ENCODE measurements around the gene TBX4.
"Not testable (repeated sequence)": the region's sequence is repeated elsewhere in the genome, so short reads cannot be mapped to it uniquely, and the experiment has no call there.

The TBX4 gene

DNA sequence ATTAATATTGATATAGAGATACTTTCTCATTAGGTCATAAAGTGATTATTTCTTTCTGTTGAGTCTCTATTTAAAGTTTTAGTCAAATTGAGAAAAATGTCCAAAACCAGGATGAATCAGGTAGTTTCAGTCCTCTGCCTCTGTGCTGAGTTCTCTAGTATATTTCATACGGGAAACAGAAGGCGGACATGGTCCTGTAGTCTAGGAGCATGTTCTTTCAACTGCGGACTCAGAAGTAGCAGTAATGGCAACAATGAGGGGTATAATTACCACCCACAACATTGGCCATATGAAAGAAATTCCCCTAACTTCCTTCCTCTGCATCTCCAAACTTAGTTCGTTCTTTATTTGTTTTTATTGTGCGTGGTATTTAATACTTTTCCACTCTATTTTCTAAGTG lies 50.1 kb downstream of the TBX4 start:
- DNase-seq = no peak

- DNase-seq = no peak
Measured at GRCh38 chr17:61503961-61504360, 51.7 kb downstream of the TBX4 start.

- DNase-seq = no peak
Measured at GRCh38 chr17:61504697-61505096, 52.5 kb downstream of the TBX4 start.

DNA sequence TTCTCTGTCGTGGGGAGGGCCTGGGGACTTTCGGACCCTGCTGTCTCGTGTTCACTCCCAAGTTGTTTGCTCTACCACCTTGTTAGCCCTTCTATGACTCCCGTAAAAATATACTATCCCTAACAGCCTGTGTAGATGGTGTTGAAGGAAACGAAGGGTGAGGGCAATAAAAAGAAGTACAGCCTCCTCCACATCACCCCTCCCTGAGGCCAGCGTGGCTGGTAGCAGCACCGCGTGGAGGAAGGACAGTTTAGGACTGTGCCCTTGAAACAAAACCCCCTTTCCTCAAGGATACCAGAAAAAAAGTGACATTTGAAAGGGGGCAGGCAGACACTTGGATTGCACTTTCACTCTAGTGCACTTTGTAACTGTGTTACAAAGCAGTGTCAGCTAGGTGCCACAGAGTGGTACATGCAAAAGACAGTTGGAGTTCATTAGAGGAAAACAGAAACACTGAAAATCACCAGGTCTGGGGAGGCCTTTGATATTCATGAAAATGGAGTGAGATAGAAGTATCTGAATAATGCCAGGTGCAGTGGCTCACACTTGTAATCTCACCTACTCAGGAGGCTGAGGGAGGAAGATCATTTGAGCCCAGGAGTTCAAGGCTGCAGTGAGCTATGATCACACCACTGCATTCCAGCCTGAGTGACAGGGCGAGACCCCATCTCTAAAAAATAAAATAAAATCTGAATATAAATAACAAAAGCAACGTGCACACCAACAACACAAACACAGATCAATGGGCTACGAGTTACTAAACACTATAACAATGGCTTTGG lies 53.8 kb downstream of the TBX4 start:
- DNase-seq = no peak

DNA sequence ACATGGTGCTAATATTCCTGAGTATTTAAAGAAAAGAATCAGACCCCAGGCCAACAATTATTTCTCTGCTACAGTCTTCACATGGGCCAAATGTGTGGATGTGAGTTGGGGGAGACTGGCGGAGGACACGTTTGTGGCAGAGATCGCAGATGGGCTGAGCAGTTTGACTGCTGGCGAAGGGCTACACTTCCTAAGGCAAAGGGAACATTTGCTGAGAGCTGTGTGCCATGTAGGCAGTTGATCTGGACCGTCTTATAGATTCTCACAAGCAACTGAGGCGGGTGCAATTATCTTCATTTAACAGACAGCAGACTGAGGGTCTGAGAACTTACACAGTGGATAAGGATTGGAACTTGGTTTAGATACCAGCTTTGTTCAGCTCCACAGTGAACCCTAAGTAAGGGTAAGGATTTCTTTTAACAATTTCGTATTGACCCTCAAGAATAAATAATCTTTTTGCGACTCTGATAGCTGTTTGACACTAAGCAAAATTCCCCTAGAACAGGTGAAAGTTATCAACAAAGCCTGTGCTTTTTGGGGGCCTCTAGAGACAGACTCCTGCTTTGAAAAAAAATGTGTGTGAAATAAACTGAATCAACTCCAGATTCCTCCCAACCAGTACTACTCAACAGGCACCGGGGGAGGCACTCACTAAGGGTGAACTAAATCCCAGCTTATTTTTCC lies 55.3 kb downstream of the TBX4 start:
- no peak for DNase-seq

- DNase-seq = no peak
Measured at GRCh38 chr17:61508912-61509311, 56.7 kb downstream of the TBX4 start.

- DNase-seq = not testable (repeated sequence)
Measured at GRCh38 chr17:61509454-61509853, 57.2 kb downstream of the TBX4 start.

- DNase-seq = no peak
Measured at GRCh38 chr17:61510237-61510636, 58.0 kb downstream of the TBX4 start.

DNA sequence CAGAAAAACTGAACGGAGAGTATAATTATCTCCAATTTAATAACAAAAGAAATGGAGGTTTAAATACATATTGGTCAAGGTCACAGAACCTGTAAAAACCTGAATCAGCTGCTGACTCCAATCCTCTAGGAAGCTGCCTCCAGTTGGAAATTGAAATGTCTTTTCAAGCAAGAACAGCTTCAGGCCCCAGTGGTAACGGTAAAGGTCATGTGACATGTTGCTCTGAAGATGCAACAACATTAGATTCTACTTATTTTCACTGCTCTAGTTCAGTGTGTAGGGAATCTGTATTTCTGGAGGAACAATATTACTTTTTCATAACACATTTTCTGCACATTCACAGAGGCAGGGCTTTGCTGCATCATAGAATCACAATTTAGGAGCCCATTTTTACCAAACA lies 58.8 kb downstream of the TBX4 start:
- DNase-seq = no peak

DNA sequence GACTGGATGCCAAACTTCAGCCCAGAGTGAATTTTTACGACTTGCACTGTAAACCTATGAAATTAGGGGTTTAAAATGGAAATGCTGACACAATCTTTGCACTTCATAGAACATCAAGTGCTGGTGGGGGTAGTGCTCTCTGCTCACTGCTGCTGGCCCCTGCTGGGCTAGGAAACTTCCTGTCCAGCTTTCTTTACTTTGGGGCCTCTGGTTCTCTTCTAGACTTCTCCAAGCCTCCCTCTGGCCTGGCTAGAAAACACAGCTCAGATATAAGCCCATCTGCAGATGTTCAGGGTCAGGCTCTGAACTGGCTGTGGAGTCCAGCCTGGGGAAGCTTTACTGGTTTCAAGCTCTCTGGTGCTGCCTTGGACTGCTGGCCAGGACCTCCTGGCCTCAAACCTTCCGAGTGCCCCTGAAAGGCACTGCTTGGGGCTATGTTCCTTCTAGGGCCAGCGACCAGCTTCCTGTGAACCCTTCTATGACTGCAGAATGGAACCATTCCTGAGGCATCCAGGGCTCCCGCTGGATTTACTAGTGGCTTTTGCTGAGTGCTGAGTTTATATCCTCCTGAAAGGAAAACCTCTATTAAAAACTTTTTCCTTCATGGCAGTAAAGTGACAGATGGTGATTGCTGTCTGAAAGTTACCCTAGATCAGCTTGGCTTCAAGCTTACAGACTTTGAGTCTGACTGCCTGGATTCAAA lies 59.4 kb downstream of the TBX4 start:
- DNase-seq = no peak

GRCh38 chr17:61514491-61514890 lies 62.3 kb downstream of the TBX4 start:
- DNase-seq = no peak

DNA sequence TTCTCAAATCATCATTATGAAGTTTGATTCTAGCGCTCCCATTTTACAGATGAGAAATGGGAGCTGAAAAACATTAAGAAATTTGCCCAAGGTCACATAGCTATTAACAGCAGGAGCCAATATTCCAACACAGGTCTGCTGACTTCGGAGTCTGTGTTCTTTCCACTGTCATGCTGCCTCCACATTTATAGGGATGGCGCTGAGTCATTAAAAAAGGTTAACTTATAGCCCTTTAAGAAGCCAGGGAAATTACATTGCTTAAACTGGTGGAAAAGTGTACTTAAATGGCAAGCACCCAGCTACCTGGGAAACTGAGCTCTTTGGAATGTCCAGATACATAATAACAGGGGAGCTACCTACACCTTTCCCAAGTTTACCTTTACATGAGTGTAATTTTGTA lies 65.0 kb downstream of the TBX4 start:
- DNase-seq = no peak

GRCh38 chr17:61517843-61518606 lies 65.8 kb downstream of the TBX4 start:
- no peak for DNase-seq

DNA sequence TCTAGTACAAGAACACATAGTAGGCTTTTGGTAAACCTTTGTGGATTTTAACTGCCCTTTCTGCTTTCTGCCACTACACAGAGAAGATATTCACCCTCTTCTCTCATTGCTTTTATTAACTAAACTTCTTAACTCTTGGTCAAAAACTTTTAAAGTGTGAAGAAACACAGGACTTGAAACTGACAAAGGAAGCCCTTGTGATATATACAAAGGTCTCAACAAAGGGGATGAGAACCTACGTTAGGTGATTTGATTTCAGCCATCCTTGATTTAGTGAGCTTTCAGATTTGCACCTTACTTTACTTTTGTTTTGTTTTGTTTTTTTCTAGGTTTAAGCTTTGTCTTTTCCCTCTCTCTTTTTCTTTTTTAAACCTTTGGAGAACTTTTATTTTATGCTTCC lies 66.9 kb downstream of the TBX4 start:
- no peak for DNase-seq

DNA sequence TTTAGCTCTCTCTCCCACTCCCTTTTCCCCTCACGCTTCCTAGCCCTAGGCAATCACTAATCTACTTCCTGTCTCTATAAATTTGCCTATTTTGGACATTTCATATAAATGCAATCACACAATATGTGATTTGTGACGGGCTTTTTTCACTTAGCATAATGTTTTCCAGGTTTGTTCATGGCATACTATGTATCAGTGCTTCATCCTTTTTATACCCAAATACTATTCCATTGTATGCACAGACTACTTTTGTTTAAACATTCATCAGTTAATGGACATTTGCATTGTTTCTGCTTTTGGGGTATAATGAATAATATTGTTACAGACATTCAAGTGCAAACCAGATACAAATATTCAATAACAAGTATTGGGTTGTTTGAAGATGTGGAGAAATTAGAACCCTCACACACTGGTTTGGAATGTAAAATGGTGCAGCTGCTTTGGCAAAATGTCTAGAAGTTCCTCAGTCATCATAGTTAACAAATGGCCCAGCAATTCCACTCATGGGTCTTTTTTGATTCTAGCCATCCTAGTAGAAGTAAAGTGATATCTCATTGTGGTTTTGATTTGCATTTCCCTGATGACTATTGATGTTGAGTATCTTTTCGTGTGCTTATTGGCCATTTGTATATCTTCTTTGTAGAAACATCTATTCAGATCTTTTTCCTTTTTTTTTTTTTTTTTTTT lies 67.7 kb downstream of the TBX4 start:
- no peak for DNase-seq

DNA sequence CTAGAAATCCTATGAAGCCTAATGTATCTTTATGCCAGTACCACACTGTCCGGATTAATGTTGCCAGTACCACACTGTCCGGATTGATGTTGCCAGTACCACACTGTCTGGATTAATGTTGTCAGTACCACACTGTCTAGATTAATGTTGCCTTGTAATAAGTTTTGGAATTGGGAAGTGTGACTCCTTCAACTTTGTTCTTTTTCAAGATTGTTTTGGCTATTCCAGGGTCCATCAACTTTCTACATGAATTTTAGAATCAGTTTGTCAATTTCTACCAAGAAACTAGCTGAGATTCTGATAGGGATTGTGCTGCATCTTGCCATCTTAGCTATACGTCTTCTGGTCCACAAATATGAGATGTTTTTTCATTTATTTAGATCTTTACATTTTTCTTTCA lies 68.7 kb downstream of the TBX4 start:
- no peak for DNase-seq

GRCh38 chr17:61522088-61522487 lies 69.9 kb downstream of the TBX4 start:
- no peak for DNase-seq

DNA sequence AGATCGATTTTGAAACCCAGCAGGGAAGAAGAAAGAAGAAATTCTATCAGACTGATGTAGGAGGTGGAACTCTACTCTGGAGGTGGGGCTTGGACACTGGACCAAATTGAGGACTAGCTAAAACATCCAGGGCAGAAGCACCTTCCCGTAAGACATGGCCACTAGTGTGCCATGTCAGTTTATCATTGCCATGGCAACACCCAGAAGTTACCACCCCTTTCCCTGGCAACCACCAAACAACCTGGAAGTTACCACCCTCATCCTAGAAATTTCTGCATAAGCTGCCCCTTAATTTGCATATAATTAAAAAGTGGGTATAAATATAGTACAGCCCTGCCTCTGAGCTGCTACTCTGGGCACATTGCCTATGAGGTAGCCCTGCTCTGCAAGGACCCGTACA lies 72.1 kb downstream of the TBX4 start:
- no peak for DNase-seq

DNA sequence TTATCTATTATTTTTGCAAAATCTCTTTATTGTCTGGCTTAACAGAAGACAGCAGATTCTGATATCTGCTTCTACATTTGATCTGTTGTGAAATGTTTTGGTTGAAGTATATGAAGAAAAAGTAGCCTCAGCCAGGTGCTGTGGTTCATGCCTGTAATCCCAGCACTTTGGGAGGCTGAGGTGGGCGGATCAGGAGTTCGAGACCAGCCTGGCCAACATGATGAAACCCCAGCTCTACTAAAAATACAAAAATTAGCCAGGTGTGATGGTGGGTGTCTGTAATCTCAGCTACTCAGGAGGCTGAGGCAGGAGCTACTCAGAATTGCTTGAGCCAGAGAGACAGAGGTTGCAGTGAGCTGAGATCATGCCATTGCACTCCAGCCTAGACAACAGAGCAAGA lies 75.2 kb downstream of the TBX4 start:
- DNase-seq = not testable (repeated sequence)

GRCh38 chr17:61528171-61528570 lies 75.9 kb downstream of the TBX4 start:
- DNase-seq = no peak

- no peak for DNase-seq
Measured at GRCh38 chr17:61531223-61531622, 79.0 kb downstream of the TBX4 start.

- DNase-seq = peak; percentile 14
Measured at GRCh38 chr17:61532826-61533225, 80.6 kb downstream of the TBX4 start.

DNA sequence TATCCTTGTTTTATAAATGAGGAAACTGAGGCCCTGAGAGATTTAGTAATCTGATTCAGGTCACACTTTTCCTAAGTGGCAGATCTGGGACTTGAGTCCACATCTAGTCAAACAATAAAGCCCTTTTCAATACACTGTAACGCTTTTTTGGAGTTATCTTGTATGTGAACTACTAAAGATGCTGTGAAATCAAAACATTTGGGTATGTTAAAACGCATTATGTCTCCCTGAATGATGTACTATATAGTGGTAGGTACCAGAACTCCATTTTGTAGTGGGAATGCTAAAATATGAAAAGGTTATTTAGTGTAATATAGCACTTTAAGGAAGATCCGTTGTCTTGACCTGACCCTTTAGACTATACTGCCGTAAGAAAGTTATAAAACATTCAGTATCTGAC lies 81.6 kb downstream of the TBX4 start:
- DNase-seq = no peak
